ENCODE data around the gene INSL3. TPM values are rescaled to one million over a fixed set of nuclear protein-coding genes. Genes with fewer than 3 reads are reported as not detected.

INSL3 gene
- total and polyA plus RNA-seq, 2 of the 13 experiments (the other 11 are each of a cell fraction or from before 2014, with no cell fraction given) = 0.30 TPM; not detected in 1

DNA sequence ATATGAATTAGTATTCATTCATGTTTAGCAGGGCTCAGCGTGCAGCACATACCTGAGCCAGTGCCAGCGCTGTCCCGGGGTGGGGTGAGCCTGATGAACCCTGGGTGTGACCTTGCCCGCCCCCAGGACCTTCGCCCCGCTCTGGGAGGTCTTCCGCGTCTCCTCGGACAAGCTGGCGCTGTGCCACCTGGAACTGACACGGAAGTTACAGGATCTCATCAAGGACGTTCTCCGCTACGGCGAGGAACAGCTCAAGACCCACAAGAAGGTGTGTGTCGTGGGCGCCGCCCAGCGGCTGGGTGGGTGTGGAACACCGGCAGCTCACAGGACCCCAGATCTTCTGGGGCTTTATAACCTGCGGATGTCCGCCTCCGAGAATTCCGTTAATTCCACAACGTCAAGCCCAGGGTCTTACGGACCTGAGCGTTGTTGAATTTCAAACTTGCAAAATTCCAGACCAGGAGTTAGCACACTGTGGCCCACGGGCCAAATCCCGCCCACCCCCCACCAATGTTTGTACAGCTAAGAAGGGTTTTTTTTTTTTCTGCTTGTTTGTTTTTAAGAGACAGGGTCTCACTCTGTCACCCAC, 54.7 kb downstream of the INSL3 start (continued):
- TF ChIP-seq, protein P1, sequence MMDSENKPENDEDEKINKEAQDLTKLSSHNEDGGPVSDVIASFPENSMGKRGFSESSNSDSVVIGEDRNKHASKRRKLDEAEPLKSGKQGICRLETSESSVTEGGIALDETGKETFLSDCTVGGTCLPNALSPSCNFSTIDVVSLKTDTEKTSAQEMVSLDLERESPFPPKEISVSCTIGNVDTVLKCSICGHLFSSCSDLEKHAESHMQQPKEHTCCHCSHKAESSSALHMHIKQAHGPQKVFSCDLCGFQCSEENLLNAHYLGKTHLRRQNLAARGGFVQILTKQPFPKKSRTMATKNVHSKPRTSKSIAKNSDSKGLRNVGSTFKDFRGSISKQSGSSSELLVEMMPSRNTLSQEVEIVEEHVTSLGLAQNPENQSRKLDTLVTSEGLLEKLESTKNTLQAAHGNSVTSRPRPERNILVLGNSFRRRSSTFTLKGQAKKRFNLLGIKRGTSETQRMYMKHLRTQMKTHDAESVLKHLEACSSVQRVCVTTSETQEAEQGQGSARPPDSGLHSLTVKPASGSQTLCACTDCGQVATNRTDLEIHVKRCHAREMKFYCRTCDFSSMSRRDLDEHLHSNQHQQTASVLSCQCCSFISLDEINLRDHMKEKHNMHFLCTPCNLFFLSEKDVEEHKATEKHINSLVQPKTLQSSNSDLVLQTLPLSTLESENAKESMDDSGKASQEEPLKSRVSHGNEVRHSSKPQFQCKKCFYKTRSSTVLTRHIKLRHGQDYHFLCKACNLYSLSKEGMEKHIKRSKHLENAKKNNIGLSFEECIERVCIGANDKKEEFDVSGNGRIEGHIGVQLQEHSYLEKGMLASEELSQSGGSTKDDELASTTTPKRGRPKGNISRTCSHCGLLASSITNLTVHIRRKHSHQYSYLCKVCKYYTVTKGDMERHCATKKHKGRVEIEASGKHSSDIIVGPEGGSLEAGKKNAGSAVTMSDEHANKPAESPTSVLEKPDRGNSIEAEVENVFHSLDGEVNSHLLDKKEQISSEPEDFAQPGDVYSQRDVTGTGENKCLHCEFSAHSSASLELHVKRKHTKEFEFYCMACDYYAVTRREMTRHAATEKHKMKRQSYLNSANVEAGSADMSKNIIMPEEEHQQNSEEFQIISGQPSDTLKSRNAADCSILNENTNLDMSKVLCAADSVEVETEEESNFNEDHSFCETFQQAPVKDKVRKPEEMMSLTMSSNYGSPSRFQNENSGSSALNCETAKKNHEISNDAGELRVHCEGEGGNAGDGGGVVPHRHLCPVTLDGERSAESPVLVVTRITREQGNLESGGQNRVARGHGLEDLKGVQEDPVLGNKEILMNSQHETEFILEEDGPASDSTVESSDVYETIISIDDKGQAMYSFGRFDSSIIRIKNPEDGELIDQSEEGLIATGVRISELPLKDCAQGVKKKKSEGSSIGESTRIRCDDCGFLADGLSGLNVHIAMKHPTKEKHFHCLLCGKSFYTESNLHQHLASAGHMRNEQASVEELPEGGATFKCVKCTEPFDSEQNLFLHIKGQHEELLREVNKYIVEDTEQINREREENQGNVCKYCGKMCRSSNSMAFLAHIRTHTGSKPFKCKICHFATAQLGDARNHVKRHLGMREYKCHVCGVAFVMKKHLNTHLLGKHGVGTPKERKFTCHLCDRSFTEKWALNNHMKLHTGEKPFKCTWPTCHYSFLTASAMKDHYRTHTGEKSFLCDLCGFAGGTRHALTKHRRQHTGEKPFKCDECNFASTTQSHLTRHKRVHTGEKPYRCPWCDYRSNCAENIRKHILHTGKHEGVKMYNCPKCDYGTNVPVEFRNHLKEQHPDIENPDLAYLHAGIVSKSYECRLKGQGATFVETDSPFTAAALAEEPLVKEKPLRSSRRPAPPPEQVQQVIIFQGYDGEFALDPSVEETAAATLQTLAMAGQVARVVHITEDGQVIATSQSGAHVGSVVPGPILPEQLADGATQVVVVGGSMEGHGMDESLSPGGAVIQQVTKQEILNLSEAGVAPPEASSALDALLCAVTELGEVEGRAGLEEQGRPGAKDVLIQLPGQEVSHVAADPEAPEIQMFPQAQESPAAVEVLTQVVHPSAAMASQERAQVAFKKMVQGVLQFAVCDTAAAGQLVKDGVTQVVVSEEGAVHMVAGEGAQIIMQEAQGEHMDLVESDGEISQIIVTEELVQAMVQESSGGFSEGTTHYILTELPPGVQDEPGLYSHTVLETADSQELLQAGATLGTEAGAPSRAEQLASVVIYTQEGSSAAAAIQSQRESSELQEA (CRISPR knock-in tag; IDR thresholded peaks at IDR 0.05; ENCODE audit: not compliant biosample characterization) = no peak
- TF ChIP-seq SAFB2 (CRISPR knock-in tag; IDR thresholded peaks at IDR 0.05; ENCODE audit: borderline replicate concordance, low read depth) = peak; percentile 69; the same call in 1 of the 2 replicates
- no peak for TF ChIP-seq KLF9 (CRISPR knock-in tag; IDR thresholded peaks at IDR 0.05; ENCODE audit: low read depth)
- no peak for TF ChIP-seq NFRKB (IDR thresholded peaks at IDR 0.05)
- TF ChIP-seq ZNF740 (CRISPR knock-in tag; IDR thresholded peaks at IDR 0.05) = no peak; the same call in 1 of the 2 replicates
- no peak for TF ChIP-seq POLR2AphosphoS5 (IDR thresholded peaks at IDR 0.05; ENCODE audit: low read depth, low read length)
- TF ChIP-seq ZBTB7B (CRISPR knock-in tag; IDR thresholded peaks at IDR 0.05) = peak; percentile 76; the same call in 1 of the 2 replicates
- TF ChIP-seq POLR2G (IDR thresholded peaks at IDR 0.05; ENCODE audit: low read depth, low read length) = no peak
- no peak for TF ChIP-seq PAWR (CRISPR knock-in tag; IDR thresholded peaks at IDR 0.05; ENCODE audit: borderline replicate concordance)
- TF ChIP-seq ZNF549 (CRISPR knock-in tag; IDR thresholded peaks at IDR 0.05) = no peak
- no peak for TF ChIP-seq ZNF224 (CRISPR knock-in tag; IDR thresholded peaks at IDR 0.05)
- TF ChIP-seq KMT2A (CRISPR knock-in tag; IDR thresholded peaks at IDR 0.05) = no peak
- TF ChIP-seq FOXO1 (CRISPR knock-in tag; IDR thresholded peaks at IDR 0.05) = peak; percentile 49; the same call in 1 of the 2 replicates
- TF ChIP-seq ZNF274 (CRISPR knock-in tag; IDR thresholded peaks at IDR 0.05) = no peak
- peak; percentile 62; the same call in 1 of the 2 replicates for TF ChIP-seq AKAP8 (CRISPR knock-in tag; IDR thresholded peaks at IDR 0.05)
- TF ChIP-seq ZNF337 (CRISPR knock-in tag; IDR thresholded peaks at IDR 0.05; ENCODE audit: borderline replicate concordance, low read depth) = peak; percentile 76; the same call in 1 of the 2 replicates
- TF ChIP-seq ZNF614 (CRISPR knock-in tag; IDR thresholded peaks at IDR 0.05; ENCODE audit: borderline replicate concordance) = 0 out of 2 replicates have a peak, but pooled peaks have one; percentile 17
- TF ChIP-seq, protein P2, sequence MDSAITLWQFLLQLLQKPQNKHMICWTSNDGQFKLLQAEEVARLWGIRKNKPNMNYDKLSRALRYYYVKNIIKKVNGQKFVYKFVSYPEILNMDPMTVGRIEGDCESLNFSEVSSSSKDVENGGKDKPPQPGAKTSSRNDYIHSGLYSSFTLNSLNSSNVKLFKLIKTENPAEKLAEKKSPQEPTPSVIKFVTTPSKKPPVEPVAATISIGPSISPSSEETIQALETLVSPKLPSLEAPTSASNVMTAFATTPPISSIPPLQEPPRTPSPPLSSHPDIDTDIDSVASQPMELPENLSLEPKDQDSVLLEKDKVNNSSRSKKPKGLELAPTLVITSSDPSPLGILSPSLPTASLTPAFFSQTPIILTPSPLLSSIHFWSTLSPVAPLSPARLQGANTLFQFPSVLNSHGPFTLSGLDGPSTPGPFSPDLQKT (CRISPR knock-in tag; IDR thresholded peaks at IDR 0.05; ENCODE audit: borderline replicate concordance) = no peak
- TF ChIP-seq KDM1A (CRISPR knock-in tag; IDR thresholded peaks at IDR 0.05) = no peak
- TF ChIP-seq ZMYM4 (CRISPR knock-in tag; IDR thresholded peaks at IDR 0.05) = peak; percentile 82
- TF ChIP-seq ELF4 (CRISPR knock-in tag; IDR thresholded peaks at IDR 0.05; ENCODE audit: borderline replicate concordance) = 0 out of 2 replicates have a peak, but pooled peaks have one; percentile 31
- TF ChIP-seq ZNF121 (CRISPR knock-in tag; IDR thresholded peaks at IDR 0.05) = peak; percentile 24; the same call in 1 of the 2 replicates
